Anterior cingulate cortex (tissue), 58 donors: ENCODE measurements around the gene CNNM2.

ENCODE experiments used
- DNase-seq, 58 donors: peaks; one replicate each; lab custom pipeline; 2025; lab: John Stamatoyannopoulos, UW

CNNM2 gene

DNA sequence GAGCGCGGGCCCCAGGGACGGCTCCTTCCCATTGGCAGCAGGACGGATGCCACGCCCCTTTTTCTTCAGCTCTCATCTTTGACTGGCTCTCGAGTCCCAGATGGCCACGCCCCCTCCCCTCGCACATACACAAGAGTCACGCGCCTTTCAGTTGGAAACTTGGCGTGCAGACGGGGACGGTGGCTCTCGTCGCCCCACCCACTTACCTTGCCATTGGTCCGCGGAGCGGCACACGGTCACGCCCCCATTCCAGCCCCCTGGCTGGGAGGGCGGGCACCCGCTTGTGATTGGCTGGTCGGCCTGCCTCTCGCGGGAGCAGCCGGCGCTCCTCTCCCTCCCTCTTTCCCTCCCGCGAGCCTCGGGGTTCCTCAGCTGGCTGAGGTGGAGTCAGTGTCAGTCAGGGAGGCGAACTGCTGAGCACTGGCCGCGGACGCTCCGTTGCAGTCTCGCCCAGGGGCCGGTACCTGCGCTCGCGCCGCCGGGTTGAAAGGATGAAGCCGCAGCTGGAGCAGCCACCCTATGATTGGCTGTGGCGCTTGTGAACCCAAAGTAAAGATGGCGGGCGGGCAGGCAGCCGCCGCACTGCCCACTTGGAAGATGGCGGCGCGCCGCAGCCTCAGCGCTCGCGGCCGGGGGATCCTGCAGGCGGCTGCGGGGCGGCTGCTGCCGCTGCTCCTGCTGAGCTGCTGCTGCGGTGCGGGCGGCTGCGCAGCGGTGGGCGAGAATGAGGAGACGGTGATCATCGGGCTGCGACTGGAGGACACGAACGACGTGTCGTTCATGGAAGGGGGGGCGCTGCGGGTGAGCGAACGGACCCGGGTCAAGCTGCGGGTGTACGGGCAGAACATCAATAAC lies at the start of gene CNNM2:
Gene CNNM2, plus strand, starts transcription at position 333 of the 855 bp plus-strand sequence. Its CDS starts 187 bp downstream, at position 520.
- DNase-seq = peak; percentile 90 to 100 (median 99)

DNA sequence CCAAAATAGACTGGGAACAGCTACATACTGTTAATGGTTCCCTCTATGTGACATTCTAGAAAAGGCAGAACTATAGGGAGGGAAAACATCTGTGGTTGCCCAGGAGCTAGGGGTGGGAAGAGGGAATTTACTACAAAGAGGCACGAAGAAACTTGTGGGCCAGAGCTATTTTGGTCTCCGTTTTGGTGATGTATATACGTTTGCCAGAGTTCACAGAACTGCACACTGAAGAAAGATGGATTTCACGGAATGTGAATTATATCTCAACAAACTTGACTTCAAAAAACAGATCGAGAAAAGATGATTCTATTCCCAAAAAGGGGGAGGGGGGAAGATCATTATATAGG lies 49.2 kb upstream of the CNNM2 start:
- no peak for DNase-seq

DNA sequence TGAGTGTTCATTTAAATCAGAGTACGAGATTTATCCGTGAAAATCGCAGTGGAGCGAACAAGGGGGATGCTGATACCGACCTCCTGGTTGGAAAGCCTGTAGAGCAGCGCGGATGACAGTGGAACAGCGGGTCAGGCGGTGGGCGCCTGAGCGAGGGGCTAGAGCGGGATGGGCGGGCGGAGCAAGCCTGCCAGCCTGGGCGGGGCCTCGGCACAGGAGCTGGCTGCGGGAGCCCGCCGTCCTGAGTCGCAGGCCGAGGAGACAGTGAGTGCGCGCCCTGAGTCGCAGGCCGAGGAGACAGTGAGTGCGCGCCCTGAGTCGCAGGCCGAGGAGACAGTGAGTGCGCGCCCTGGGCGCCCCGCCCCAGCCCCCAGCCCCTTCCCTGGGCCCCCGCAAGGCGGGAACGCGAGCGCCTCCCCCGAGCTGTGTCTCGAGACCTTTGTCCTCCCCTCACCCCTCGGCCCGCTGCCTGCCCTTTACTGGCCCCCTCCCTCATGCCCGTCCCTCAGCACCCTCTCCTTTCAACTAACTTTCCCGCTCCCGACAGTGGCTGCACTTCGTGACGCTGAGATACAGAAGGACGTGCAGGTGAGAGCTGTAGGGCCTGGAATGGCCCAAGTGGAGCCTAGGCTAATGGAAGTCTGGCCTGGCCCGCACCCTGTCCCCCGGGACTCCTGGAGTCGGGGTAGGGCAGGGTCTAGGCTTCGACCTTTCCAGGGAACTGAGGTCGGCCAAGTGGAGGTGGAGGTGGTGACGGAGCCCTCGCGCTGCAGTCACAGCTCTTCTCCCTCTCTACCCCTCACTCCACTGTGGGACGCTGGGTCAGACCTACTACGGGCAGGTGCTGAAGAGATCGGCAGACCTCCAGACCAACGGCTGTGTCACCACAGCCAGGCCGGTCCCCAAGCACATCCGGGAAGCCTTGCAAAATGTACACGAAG lies 48.6 kb upstream of the CNNM2 start, which contains the start of gene AS3MT:
Gene AS3MT, plus strand, starts transcription at position 213 of the 941 bp plus-strand sequence. Its CDS starts 123 bp downstream, at position 336.
- DNase-seq = peak in 14 of 58 donors; percentile 2 to 37 (median 8)

DNA sequence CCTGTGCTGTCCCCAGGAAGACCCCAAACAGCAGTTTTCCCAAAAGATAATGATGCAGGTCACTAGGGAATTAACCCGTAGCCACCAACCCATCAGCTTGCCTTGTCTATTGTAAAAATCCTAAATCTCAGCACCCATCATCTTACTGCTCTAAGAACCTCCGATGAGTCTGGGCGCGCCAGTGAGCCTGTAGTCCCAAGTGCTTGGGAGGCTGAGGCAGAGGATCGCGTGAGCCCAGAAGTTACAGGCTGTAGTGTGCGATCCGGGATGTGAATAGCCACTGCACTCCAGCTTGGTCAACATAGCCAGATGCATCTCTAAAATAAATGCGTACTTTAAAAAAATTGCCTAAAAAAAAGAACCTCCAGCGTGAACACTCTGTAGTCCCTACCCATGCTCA lies 47.9 kb upstream of the CNNM2 start:
- DNase-seq = no peak

DNA sequence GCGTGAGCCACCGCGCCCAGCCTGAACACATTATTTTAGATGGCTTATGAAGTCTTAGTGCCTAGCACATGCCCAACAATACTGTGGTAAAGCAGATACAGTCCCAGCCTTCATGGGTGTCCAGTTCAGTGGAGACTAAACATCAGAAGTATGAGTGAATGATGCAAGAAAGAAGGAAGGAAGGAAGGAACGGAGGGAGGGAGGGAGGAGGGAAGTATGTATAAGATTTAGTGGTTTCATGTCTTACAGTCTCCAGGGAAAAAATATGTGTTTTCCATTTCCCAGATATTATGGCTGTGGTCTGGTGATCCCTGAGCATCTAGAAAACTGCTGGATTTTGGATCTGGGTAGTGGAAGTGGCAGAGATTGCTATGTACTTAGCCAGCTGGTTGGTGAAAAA lies 45.9 kb upstream of the CNNM2 start:
- no peak for DNase-seq

DNA sequence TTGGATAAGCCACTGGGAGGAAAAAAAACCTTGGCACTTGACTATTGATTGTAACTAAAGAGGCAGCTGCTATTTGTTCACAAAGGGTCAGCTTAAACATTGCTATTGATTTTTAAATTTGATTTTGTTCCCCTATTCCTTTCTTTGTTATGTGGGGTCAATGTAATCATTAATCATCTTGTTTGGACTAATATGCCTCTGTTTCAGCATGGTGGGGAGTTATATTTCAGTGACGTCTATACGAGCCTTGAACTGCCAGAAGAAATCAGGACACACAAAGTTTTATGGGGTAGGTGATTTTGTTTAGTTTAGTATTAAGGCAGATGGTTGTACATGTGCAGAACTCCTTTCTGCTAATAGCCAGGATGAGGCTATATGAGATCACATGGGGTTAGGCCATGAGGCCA lies 41.3 kb upstream of the CNNM2 start:
- no peak for DNase-seq

DNA sequence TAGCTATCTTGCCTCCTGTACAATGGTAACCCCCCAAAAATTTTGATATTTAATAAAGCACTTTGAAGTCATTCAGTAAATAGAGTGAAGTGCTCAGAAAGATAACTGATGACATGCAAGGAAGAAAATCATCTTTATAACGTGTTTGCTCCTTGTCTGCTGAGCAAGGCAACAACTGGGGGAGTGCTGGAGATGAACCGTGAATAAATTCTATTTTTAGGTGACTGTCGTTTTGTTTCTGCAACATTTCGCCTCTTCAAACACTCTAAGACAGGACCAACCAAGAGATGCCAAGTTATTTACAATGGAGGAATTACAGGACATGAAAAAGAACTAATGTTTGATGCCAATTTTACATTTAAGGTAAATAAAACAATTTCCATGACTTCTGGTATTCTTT lies 39.5 kb upstream of the CNNM2 start:
- DNase-seq = peak in 1 of 58 donors; percentile 5

DNA sequence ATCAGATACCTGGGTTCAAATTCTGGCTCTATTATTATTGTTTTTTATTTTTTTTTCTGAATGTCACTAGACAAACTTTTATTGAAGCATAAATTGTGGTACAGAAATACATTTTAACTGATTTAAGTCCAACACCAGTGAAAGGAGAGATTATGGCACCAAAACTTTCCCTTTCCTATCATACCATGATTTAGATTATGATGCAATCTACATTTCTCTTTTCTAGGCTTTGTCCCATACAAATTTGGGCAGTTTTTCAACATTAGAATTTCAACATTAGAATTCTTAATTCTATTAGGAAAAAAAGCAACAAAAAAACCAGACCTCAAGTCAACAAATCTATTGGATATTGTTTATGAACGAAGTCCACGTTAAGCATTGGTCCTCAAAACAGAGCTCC lies 37.8 kb upstream of the CNNM2 start:
- no peak for DNase-seq

DNA sequence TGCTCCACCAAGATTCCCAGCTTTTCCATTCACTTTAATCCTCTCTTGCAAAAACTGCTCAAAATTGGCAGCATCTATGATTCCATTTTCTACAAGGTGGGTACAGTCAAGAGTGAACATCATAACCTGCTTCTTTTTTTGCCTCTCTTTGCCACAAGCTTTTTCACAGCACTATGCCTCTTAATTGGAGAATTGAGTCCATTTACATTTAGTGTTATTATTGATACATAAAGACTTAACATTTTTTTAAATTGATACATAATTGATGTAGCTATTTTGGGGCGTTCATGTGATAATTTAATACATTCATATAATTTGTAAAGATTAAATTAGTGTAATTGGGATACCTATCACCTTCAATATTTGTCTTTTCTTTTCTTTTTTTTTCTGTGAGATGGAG lies 30.0 kb upstream of the CNNM2 start:
- no peak for DNase-seq

DNA sequence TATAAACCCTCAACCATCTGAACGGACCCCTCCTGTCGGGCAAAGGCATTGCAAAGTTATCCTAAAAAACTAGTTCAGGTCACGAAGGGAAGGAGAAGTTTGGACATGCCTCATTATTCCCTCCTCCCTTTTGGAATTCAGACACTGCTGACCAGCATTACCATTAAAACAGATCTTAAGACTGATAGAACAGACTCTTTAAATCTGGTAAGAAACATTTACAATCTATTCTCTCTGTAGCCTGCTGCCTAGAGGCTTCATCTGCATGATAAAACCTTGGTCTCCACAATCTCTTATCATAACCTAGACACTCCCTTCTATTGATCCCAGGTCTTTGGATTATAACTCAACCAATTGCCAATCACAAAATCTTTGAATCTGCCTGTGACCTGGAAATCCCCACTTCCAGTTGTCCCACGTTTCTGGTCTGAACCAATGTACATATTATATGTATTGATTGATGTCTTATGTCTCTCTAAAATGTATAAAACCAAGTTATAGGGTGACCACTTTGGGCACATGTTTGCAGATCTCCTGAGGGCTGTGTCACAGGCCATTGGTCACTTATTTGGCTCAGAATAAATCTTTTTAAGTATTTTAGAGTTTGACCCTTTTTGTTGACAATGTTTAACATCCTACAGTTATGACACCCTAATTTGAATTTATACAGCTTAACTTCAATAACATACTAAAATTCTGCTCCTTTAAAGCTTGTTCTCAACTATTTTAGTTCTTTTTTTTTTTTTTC lies 23.5 kb upstream of the CNNM2 start:
- no peak for DNase-seq

DNA sequence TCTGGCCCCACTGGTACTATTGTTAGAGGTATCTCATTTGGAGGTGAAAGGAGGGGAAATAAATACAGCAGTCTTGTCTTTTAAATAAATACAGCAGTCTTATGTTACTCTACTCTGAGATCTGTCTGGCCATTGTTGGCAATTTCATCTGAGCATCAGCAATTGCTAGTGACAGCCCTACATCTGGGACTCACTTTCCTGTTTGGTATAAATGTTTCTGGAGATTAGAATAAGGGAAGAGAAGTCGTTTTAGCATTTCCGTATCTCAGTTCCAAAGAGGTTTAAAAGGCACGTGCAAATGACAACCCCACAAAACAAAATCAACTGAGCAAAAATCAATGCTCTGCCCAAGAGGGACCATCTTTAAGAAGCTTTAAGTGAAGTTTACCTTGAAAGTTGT lies 18.1 kb upstream of the CNNM2 start:
- DNase-seq = no peak

DNA sequence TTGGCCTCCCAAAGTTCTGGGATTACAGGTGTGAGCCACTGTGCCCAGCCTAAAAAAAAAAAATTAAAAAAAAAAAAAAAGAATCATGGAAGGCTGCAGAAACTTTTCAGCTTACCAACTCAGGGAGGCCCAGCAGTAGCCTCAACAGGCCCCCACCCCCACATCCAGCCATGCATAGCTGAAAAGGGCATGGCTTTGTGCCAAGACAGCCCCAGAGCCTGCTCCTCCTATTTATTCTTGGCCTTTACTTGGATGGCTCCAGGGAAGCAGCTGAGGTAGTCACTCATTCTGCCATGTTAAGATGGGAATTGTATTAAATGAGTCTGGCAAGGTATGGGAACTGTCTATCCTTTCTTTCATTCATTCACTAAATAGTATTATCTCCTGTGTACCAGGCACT lies 13.7 kb upstream of the CNNM2 start:
- no peak for DNase-seq

DNA sequence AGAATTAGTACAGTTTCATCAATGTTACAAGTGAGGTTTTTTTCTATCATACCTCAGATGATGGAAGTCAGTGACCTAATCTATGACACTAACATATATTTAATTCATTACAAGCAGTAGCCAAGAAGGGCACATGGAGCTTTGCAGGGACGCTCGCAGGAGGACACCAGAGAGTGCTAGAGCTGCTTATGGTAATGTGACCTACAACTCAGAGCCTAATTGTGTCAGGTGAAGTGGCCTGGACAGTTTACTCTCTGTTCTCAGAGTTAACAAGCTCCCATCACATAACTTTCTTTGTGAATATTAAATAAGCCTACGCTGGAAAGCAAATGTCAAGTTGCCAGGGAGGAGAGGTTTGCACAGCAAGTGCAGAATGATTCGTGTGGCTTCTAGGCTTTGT lies 11.6 kb upstream of the CNNM2 start:
- no peak for DNase-seq

DNA sequence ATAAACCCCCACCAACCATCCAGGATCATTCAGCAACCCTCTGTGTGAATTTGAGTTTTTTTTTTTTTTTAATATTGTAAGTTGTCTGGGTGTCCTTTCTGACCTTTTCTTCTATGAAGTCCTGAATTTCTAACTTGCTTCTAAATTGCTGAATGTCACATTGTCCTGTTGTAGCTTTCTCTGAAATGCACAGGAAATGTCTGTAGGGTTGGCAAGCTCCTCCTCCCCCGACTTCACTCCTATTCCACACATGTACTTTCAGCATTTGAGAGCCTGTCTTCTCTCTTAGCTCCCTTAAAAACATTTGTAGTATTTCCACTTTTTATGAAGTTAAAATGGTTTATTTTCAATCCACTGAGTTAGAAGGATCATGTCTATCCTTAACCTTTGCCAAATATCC lies 3.3 kb upstream of the CNNM2 start:
- DNase-seq = no peak

DNA sequence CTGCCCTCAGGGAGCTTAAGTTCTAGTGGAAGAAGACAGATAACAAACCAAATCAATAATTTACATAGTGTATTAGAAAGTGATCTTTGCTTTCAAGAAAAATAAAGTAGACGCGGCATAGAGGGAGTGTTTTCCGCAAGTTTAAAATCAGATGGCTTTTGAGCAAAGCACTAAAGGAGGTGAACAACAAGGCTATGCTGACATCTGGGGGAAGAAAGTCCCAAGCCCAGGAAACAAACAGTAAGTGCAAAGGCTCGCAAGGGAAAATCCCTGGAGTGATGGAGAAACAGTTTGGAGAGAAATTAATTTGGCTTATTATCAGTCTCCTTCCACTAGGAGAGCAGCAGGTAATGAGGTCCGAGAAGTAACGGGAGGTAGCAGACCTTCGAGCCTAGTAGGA lies 1.9 kb upstream of the CNNM2 start:
- no peak for DNase-seq

DNA sequence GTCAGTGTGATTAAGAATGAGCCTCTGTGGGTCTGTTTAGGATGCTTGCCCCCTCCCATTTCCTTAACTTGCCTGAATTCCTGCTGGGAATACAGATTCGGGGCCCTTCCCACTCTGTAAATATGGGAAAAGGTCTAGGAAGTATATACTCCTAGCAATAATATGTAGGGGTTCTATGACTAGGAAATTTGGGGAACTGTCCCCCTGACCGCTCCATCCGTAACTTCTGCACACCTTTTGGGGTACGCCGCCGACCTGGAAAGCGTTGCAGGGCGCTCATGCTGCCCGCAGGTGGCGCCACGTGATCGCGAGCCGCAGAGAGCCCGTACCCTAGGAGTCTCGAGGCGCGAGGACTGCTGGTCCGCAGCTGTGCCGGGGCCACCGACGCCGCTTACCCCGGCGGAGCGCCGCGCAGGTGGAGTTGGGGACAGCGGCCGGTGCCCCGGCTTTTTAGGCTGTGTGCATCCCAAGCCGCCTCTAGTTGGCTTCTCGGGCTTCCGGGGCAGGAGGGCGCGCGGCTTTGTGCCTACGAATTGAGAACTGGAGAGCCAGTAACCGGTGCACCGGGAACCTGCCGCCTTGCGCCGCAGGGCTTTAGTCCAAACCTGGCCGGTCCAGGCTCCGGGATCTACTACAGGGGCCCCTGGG lies 656 bp upstream of the CNNM2 start:
- DNase-seq = peak in 56 of 58 donors; percentile 44 to 90 (median 80)

DNA sequence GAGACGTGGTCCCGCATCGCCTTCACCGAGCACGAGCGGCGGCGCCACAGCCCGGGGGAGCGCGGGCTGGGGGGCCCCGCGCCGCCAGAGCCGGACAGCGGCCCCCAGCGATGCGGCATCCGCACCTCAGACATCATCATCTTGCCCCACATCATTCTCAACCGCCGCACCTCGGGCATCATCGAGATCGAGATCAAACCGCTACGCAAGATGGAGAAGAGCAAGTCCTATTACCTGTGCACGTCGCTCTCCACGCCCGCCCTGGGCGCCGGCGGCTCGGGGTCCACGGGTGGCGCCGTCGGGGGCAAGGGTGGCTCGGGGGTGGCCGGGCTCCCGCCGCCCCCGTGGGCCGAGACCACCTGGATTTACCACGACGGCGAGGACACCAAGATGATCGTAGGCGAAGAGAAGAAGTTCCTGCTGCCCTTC lies 737 bp downstream of the CNNM2 start:
- peak in 8 of 58 donors; percentile 24 to 49 (median 42) for DNase-seq

DNA sequence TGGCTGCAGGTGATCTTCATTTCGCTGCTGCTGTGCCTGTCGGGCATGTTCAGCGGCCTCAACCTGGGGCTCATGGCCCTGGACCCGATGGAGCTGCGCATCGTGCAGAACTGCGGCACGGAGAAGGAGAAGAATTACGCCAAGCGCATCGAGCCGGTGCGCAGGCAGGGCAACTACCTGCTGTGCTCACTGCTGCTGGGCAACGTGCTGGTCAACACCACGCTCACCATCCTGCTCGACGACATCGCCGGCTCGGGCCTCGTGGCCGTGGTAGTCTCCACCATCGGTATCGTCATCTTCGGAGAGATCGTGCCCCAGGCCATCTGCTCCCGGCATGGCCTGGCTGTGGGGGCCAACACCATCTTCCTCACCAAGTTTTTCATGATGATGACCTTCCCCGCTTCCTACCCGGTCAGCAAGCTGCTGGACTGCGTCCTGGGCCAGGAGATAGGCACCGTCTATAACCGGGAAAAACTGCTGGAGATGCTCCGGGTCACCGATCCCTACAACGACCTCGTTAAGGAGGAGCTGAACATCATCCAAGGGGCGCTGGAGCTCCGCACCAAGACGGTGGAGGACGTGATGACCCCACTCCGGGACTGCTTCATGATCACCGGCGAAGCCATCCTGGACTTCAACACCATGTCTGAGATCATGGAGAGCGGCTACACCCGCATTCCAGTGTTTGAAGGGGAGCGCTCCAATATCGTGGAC lies 1.3 kb downstream of the CNNM2 start:
- peak in 22 of 58 donors; percentile 3 to 32 (median 13) for DNase-seq
